Vagina (tissue), 2 donors: ENCODE measurements around the gene IL18.

Experiments
- CTCF ChIP-seq, 3 experiments: fragments of 450-650 bp in 2 of 3; fragments of 200-600 bp in 1 of 3; sonication (generic) in 1 of 3; IDR thresholded peaks; one replicate each; pipeline ENCODE4 v1.5.1; 2017 to 2019; ENCODE audit warnings: antibody characterized with exemption in 3 of 3, mild to moderate bottlenecking in 2 of 3, moderate library complexity in 2 of 3
- POLR2A ChIP-seq, 2 donors: fragments of 450-650 bp; IDR thresholded peaks; one replicate each; pipeline ENCODE4 v1.6.1; 2017; ENCODE audit warnings: antibody characterized with exemption in 2 of 2, mild to moderate bottlenecking in 2 of 2, moderate library complexity in 2 of 2
- POLR2AphosphoS5 ChIP-seq, 2 donors: sonication (generic); formaldehyde crosslinking; IDR thresholded peaks; one replicate each; pipeline ENCODE4 v1.9.0; 2017; ENCODE audit warnings: antibody characterized with exemption in 2 of 2, mild to moderate bottlenecking in 2 of 2, low read depth in 1 of 2; ENCODE audit not compliant: insufficient read depth in 1 of 2

GRCh38 chr11:112206071-112206470, 42.2 kb upstream of the IL18 start:
- TF ChIP-seq POLR2A (IDR thresholded peaks at IDR 0.05), result no peak
- no peak for TF ChIP-seq CTCF (IDR thresholded peaks at IDR 0.05)
- TF ChIP-seq POLR2AphosphoS5 (IDR thresholded peaks at IDR 0.05; ENCODE audit: insufficient read depth in 1 of 2, low read depth in 1 of 2), result no peak
